ENCODE measurements around the gene SNHG17.
A peak's percentile ranks its signal among the peaks of the same experiment; 100 is the strongest.
"Not testable (repeated sequence)": the region's sequence is repeated elsewhere in the genome, so short reads cannot be mapped to it uniquely, and the experiment has no call there.

SNHG17 gene

DNA sequence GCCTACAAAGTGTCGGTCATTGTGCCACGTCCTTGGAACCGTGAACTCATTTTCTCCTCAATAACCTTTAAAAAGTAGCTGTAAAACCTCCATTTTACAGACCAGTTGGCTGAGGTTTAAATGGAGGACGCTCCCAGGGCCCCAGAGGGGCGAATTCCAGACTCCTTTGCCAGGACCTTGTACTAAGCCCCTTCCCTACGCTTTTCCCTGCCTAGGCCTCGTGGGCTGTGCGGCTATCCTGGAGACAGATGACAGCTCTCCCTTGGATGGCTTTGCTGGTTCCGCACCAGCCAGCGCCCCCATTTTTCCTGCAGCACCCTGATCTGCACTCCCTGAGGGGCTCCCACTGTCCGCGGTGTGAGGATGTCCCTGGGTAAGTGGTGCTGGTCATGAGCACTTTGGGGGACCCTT, 12.1 kb upstream of the SNHG17 start:
- no peak for DNase-seq

DNA sequence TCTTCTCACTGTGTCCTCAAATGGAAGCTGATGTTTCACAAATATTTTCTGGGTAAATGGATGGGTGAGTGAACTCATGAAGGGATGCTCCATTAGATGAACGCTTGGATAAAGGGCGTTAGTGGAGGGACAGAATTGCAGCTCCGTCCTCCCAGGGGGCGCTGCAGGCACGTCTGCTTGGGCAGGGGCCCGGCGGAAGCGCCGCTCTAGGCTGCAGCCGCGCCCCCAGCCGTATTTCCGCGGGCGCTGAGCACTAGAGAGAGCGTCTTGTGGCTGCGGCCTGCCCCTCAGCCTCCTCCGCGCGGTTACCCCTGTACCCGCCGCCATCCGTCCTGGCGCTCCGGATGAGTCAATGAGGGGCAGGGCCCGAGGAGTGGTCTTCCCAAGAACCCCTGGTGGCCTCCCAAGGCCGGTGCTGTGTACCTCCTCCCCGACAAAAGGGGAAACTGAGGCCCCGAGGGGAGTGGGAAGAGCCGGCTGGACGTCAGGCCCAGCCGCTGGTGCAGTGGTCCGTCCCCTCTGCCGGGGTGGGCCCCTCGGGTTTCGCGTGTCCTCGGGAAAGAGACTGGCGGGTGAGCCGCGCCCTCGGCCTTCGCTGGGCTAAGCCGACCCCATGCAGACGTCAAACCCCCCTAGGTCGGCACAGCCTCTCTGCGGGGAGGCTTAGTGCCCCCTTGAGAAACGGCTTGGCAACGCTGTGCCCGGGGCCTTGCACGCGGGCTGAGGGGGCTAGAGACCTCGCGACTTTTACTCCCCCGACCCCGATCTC, 11.5 kb upstream of the SNHG17 start:
- peak; percentile 82 for DNase-seq

DNA sequence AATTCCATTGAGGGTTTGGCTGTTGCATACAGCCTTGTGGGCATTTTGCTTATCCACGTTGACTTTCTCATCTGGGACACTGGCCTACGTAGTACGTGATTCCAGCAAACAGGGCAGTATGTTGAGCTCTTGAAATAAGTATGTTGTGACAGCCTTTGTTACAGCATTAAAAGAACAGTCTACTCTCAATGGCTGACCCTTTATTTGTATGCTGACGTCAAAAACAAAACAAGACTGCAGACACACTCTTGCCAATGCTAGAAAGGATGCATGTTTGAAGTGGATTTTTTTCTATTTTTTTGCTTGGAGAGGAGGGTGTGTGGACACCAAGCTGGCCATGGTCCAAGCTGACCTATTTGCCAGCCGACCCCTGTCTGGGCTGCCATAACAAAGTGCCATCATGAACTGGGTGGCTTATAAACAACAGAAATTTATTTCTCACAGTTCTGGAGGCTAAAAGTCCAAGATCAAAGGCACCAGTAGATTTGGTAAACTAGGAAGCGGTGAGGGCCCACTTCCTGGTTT, 10.8 kb upstream of the SNHG17 start:
- DNase-seq, result no peak

DNA sequence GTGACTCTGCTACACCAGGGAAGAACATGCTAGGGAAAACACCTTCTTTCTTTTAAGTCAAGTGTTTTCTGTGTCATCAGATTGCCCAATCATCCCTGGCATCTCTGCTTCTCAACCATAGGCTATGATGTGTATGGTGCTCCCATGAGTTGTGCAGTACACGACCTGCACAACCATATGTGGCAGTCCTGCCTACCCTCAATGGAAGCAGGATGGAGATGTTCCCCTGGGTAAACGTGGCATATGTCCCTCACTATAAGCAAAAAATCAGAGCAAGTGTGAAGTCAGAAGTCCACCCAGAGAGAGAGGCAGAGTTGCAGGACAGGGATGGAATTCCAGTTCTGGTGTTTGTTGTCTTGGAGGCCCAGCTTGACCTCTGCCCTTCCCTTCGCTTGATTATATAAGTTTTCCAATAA, 10.3 kb upstream of the SNHG17 start:
- no peak for DNase-seq

DNA sequence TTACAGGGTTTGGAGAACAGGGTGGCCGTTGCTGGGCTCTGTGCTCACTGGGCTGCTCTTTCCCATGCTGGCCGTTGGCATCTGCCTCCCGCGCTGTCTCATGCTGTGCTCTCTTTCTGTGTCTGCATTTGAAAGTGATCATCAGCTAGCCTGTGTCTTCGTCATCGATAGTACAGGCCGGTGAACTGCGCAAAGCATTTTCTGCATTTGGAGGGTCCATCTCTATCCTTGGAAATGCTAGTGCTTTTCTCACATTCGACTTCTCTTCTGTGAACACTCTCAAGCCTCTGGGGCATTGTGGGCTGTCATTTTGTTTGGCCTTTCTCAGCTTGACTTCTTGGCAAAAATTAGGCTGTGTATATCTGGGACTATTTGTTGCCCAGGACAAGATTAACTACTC, 6.8 kb upstream of the SNHG17 start:
- no peak for DNase-seq

DNA sequence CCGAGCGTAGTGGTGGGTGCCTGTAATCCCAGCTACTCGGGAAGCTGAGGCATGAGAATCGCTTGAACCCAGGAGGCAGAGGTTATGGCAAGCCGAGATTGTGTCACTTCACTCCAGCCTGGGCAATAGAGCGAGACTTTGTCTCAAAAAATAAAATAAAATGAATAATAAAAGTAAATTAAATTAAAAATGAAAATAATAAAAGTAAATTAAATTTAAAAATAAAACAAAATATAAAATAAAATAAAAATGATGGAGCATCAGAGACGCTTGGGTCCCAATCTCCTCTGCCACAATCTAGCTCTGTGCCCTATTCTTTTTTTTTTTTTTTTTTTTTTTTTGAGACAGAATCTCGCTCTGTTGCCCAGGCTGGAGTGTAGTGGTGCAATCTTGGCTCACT, 6.0 kb upstream of the SNHG17 start:
- not testable (repeated sequence) for DNase-seq

DNA sequence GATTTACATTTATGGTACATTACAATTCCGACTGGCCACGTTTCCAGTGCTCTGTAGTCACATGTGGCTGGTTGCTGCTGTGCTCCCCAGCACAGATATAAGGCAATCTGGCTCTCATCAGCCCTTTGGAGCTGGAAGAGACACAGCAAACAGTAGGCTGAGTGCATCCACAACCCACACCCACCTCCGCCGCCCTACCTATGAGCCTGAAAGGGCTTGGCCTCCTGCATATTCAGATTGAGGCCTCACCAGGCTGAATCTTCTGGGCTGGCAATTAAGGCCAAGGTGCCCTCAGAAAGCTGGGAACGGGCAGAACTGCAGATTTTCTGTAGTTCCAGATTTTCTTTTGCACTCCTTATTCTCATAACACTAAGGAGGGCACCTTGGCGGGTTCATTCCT, 2.7 kb upstream of the SNHG17 start:
- no peak for DNase-seq

DNA sequence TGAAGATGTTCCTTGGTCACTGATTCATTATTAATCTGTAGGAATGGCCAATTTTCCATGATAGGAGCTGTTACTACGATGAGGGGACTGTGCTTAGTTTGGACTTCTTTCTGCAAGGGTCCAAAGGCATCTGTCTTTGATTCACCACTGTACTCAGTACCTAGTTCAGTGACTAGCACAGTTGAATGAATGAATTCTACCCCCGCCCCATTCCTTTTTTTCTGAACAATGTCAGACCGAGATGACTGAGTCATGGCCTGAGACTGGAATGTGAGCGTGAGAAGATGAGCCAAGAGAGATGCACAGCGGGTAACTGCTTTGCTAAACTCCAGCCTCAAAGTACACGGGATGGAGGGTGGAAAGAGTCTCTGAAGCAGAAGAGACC, 419 bp upstream of the SNHG17 start:
- DNase-seq, result no peak

DNA sequence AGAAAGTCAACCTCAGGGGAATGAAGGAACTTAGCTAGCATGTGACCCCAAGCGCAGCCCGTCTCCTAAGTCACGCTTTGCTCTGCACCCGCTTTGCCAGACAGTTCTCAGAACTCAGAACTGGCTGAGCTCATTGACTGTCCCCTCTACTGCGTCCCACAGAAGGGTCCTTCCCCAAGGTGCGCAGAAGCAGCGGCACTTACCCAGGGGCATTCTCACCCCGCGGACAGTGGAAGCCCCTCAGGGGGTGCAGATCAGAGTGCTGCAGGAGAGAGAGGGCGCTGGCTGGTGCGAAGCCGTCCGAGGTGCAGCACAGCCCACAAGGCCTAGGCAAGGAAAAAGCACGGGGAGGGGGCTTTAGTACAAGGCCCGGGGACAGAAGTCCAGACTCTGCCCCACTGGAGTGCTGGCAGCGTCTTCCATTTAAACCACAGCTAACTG, 807 bp downstream of the SNHG17 start:
- DNase-seq, result no peak

DNA sequence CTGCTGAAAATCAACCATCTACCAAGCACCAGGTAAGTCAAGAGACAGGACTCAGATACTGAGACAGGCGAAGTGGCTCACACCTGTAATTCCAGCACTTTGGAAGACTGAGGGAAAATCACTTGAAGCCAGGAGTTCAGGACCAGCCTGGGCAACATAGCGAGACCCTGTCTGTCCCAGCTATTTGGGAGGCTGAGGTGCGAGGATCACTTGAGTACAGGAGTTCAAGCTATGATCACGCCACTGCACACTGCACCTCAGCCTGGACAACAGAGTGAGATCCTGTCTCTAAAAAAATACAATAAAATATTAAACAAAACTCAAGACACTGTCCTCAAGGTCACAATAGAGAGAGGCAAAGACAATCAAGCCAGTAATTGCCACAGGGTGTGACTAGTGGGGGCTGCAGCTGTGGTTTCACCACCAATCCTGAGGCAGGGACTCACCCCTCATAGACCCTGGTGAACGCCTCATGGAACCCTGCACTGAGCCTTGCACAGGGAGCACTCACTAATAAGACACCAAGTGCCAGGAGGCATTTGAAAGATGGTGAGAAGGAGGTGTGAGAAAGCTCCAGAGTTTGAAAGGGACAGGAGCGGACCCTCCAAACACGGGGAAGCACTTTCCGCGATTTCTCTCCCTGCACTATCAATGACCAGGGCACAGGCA, 1.7 kb downstream of the SNHG17 start:
- DNase-seq, result no peak

DNA sequence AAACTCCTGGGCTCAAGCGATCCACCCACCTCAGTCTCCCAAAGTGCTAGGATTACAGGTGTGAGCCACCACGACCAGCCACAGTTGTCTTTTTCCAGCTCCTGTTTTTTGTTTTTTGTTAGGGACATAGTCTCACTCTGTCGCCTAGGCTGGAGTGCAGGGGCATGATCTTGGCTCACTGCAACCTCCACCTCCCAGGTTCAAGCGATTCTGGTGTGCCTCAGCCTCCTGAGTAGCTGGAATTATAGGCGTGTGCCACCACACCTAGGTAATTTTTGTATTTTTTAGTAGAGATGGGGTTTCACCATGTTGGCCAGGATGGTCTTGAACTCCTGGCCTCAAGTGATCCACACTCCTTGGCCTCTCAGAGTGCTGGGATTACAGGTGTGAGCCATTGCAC, 2.3 kb downstream of the SNHG17 start:
- DNase-seq, result not testable (repeated sequence)

DNA sequence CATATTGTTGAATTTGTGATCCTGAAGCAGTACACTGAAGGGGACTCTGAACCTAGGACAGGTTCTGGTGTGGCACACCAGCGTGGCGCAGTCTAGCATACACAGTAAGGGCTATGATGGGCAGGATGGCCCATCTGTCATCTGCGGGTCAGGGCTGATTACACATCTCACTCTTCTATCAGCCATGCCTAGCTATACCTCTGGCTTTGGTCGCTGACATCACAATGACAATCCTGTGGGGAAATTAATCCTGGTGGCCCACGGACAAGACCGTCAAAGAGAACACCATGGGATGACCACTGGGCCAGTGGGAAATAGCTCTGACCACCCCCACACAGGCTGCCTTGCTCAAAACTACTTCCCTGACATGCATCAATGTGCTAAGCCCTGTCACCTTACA, 2.8 kb downstream of the SNHG17 start:
- no peak for DNase-seq

DNA sequence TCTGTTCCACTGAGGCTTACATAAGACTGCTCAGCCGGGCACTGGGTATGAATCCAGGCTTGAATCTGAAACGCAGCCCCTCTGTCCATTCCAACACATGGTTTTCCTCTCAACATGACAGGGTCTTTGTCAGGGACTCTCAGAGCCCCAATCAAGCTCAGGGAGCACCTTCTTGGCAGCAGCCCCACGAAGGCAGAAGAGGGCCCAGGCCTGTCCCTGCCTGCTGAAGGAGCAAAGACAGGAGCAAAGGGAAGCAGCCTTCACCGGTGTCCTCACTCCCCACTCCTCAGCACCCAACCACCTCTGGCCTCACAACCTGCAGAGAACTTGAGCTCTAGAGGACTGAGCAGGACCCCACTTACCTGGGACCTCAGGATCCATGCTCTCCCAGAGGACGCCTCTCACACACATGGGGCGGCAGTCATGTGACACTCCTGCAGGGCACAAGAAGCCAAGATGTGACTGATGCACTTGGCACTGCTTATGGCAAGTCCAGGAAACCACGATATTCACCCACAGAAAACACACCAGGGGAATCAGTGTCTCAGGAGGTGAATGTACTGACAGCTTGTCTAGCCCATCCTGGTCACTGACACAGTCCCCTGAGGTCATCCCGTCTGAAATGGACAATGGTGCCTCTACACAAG, 4.3 kb downstream of the SNHG17 start:
- no peak for DNase-seq

DNA sequence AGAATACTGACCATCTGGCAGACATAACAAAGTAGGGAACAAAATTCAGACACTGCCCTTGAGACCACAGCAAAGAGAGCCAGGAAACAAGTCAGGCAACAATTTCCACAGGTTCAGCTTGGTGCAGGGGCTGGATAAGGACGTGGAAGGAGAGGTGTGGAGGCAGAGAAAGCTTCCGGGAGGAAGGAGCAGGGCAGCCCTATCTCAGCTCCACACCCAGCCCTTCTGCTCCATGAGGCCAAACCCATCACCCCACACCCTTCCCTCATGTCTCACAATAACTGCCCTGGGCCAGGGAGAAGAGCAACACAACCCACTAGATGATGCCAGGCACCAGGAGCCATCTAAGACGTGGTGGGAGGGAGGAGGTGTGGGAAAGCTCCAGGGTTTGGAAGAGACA, 5.8 kb downstream of the SNHG17 start:
- no peak for DNase-seq

DNA sequence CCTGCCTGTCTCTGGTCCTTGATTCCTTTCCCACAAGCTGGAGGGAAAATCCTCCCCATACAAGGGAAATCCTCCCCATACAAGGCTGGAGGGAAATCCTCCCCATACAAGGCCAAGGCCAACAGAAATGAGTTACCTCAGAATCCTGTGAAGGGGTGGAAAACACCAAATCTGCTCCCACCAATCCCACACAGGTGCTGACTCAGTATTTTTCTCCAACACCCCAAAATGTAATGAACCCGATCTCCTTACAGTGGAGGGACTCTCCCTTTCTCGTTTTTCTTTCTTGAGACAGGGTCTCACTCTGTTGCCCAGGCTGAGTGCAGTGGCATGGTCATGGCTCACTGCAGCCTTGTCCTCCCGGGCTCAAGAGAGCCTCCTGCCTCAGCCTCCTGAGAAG, 6.3 kb downstream of the SNHG17 start:
- no peak for DNase-seq

DNA sequence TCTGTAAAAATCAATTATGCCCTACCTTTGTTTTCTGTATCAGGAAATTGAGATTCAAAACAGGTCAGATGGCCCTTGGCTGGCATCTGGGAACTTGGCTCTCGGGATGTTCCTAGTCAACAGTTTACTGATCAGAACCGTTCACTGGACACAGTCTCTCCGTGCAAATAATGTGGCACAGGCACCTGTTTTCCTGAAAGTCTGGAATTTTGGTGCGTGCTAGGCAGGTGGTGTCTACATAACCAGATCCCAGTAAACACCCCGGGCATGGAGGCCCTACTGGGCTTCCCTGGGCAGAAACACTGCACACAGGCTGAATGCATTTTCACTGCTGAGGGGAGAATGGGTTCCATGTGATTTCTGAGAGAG, 7.5 kb downstream of the SNHG17 start:
- no peak for DNase-seq

DNA sequence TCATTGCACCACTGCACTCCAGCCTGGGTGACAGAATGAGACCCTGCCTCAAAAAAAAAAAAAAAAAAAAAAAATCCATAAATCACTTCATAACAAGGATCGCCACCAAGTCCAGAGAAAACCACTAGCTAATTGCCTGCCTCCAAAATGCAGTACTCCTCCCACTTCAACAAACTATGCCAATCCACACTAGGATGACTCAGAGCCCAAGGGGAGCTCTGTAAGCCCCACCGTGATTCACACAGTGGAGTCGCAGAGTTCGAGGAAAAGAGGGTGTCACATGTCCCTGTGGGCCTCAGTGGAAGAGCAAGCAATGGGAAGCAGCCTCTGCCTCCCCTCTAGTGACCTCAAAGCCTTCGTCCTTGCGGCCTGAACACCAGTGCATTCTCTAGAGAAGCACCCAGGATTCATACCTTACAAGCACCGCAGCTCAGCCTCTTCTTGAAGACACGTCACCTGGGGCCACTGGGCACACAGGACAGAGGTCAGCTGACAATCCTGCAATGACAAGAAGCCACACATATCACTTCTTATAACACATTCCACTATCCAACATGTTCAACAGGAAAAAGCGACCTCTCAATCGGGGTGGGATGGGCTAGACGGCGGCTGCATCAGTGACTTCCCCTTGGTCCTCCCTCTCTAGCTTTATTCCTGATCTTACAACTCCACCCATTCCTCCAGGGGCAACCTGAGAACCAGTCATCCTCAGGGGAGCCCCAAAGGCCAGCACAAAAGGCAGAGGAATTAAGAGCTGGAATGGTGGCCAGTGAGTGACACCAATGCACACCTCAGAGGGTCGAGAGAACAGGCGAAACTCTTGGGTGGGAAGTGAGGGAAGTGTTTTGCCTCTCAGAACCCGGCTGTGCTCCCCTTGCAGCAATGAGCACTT, 8.9 kb downstream of the SNHG17 start:
- no peak for DNase-seq

DNA sequence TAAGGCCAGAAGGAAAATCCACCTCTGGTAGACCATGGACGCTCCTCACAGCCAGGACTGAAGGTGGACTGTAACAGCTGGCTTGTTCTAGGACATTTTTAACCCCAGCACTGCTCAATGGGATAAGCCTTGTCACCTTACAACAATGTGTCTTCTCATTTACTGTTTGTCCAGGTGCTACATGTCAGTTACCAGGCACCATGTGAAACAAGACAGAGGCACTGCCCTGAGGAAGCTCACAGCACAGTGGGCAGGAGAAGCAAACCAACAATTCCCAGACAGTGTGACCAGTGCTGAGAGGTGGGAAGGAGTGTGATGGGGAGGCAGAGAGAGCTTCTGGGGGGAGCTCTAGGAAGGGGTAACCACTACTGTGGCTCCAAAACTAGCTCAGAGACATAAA, 10.7 kb downstream of the SNHG17 start:
- DNase-seq, result no peak

DNA sequence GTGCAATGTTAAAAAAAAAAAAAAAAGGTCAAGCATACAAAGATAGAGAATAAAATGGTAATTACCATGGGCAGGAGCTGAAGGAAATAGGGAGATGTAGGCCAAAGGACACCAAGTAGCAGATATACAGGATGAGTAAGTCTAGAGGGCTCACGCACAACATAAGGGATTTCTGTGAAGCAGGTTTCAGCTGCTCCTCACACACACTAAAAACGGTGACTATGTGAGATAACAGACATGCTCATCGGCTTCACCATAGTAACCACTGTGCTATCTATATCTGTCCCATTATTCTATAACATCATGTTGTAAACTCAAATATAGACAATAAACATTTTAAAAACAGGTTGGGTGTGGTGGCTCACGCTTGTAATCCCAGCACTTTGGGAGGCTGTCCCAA, 11.6 kb downstream of the SNHG17 start:
- DNase-seq, result no peak

DNA sequence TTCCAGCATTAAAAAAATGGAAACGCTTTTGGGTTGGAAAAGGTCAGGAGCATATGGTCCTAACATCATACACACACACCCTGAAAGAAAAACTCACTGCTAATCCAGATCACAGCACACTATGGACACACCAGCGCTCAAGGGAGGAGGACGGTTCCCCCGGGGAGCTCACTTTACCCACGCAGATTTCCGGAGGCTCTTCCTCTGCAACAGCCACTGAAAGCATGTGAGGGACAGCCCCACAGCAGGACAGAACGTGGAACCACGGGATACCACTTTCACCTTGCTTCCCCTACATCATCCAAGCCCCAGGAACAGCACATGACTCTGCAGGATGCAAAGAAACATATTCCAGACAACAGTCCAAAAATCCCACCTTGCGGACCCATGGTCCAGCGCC, 13.2 kb downstream of the SNHG17 start:
- no peak for DNase-seq

DNA sequence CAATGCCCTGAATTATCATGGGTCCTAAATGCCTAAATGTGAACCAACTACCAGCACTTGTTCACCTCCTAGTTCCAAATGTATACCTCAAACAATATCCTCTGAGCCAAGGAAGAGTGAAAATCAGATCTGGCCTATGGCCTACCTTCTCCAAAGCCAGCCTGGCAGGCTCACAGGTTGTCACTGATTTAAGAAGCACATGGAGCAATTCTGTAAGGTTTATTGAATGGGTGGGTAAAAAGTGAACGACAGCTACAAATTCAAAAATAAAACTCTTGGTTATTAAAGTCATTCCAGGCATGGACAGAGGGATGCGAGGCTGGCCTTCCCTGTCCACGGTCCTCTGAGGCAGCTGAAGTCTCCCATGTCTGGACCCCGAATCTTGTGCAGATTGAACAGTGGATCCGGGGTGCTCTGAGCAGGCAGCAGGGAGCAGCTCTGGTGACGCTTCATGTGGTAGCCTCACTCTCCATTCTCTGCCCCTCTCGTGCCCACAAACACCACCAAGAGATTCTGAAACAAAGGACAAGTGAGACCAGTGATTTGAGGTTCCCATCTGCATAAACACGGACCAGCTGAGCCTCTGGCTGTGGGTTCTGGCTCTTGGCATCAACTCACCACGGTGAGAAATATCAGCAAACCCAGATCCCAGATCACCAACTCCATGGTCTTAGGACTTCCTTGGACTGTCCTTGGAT, 14.6 kb downstream of the SNHG17 start:
- DNase-seq, result no peak

DNA sequence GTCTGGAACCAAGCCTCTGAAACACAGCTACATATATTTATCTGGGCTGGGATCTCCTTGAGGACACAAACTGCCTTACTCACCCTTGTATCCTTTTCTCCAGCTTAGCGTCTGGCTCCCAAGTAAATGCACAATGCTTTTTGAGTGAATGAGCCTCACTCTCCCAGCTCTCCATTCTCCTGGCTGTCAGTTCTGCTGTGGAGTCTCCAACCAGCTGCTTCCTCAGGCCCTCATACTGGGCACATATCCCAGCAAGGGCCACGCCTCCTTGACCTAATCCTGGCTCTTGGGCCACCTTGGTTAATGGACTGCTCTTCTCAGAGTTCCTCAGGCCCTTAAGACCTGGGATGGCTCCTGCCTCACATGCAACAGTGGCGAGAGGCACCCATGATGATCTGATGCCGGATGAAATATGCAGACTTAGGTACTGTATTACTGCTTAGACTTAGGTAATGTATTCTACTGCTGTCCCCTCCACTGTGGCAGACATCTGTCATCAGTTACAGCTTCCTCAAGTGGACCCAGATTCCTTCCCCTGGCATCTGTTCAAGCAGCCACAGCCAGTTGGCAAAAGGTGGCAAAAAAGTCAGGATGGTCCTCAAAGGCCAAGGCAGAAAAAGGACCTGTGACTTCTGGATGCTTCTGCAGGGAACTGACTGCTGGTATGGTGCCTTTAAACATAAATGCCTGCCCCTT, 16.5 kb downstream of the SNHG17 start:
- no peak for DNase-seq

Measured in NCI-H526 treated with DMSO at 0.1 percent for 48 hours (cell line).